Epithelial cell of esophagus (primary cell): Measurements from ENCODE around the gene FNDC3B.

Experiments used
- DNase-seq: peaks from one replicate; pipeline ENCODE4 v3.0.0; 2010; ENCODE audit warnings: low read depth
- H3K4me3 ChIP-seq: 2 replicates; pipeline ENCODE4 v1.5.1; 2011; ENCODE audit warnings: mild to moderate bottlenecking, low read length, control low read depth
- CTCF ChIP-seq: IDR thresholded peaks from 2 replicates; pipeline ENCODE4 v1.5.1; 2011; ENCODE audit warnings: low read depth, mild to moderate bottlenecking, low read length, control low read depth, inconsistent platforms; ENCODE audit not compliant: insufficient read depth; ENCODE audit errors: missing control alignments

FNDC3B gene

DNA sequence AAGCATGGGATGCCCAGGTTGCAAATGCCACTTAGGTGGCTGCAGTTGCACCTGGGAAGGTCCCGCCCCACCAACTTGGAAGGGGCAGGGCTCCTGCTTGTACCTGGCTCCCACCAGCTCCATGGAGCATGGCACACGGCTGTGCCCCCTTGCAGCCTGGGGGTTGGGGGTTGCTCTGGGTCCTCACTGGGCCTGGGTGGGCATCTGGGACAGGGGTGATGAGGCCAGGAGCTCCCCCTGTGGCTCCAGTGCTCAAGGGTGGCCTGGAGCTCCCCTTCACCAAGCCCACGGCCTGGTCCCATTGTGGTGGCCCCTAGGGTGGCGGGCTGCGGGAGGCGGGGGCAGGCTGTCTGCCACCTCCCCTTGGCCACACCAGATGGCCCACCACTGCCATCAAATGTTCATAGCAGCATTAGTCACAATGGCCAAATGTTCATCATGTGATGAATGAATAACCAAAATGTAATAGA, 372.1 kb downstream of the FNDC3B start:
- no peak for DNase-seq
- H3K4me3 ChIP-seq = no peak overlapping the region
- no peak for TF ChIP-seq CTCF

DNA sequence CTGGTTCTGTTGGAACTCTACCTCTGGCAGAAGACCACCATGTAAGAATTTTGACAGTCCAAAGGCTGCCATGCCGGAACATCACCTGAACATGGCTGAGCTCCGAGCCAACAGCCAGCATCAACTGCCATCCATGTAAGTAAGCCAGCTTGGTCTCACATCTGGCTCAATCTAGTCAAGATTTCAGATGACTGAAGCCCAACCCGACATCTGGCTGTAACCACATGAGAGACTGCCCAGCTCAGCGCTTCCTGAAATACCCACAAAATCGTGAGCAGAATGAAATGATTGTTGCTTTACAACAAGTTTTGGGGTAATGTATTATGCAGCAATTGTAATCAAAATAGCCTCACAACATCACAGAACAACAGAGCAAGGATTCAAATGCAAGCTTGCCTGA, 375.9 kb downstream of the FNDC3B start:
- H3K4me3 ChIP-seq = no peak overlapping the region
- DNase-seq = no peak
- TF ChIP-seq CTCF = no peak

GRCh38 chr3:172437713-172438112, 398.3 kb downstream of the FNDC3B start:
- no peak for TF ChIP-seq CTCF
- H3K4me3 ChIP-seq = no peak overlapping the region
- no peak for DNase-seq

DNA sequence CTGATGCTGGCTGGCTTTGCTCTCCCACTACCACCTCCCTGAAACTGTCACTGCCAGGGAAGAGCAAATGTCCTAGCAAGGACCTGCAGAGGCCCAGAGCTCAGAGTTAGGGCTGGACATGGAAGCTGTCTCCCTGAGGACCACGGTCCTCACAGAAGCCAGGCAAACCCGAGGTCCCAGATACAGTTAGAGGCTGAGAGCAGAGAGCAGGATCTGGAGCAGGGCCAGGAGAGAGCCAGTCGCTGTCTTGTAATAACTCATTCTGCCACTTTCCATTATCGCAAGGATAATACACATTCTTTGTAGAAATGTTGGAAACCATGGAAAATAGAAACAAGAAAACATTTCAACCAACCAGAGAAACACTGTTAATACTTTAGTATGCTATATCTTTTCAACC, 398.8 kb downstream of the FNDC3B start:
- no peak for DNase-seq
- TF ChIP-seq CTCF = no peak

DNA sequence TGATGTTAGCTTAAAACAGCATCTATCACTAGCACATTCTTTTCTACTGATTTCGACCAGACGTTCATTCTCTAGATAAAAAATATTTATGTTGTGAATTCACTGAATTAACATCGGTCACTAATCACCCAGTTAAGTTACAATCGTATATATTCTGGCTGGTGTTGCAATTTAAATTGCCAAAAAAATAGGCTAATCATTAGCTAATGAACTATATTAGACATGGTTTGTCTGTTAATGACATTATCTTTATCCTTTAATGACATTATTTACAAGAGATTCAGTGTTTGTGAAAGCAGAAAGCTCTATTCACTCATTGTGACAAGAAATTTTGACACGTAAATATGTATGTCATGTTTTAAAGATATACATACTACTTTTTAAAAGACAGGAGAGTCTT, 402.2 kb downstream of the FNDC3B start:
- DNase-seq = no peak

More for the DNA sequence above, 398.8 kb downstream of the FNDC3B start:
- no peak overlapping the region for H3K4me3 ChIP-seq

DNA sequence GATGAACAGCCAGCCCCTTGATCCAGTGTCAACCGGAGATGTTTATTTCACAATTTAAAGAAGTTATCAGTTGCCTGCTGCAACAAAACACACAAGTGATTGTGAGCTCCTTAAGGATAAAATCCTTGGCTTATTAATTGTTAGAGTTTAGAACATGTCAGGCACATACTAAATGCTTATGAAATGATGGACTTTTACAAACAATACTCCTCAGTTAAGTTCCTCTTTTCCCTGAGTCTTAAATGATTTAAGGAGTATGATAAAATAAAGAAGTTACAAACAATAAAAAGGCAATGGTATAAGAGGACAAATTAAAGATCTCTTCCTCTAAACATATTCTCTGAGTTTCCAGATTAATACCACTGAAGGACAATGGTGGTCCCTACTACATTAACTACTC, 403.2 kb downstream of the FNDC3B start:
- DNase-seq = no peak
- TF ChIP-seq CTCF = no peak
- H3K4me3 ChIP-seq = no peak overlapping the region

More for the DNA sequence above, 402.2 kb downstream of the FNDC3B start:
- no peak for TF ChIP-seq CTCF
- no peak overlapping the region for H3K4me3 ChIP-seq

DNA sequence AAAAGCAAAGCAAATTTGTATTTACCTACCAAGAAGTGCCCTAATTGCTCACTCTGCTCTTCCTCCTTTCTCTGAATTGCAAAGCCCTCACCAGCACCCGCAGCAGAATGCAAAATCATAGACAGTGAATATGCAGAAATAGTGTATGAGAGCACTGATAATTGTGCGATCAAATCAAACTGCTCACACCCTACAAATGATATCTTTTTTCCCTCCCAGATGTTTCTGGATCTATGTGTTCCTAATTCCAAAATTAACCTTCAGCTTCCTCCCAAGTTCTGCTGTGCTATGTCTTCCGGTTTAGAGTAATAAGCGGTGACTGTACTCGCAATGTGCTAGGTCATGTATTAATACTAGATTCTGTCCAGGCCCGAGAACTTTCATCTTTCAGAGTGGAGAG, 405.4 kb downstream of the FNDC3B start:
- no peak for DNase-seq
- TF ChIP-seq CTCF = no peak
- H3K4me3 ChIP-seq = no peak overlapping the region
